SK-N-SH (cell line): ENCODE measurements around the gene RNU7-1. TPM values are rescaled to one million over a fixed set of nuclear protein-coding genes. Genes with fewer than 3 reads are reported as not detected.

Experiments
- CTCF ChIA-PET: fragments of 300-600, 350-600 bp; formaldehyde crosslinking; extraction: SDS; loops from one replicate; lab custom pipeline; 2021; lab: Yijun Ruan, JAX
- POLR2A ChIA-PET: fragments of 350-600 bp; sonication (Branson Sonifier 250); formaldehyde crosslinking; extraction: SDS; loops from one replicate; lab custom pipeline; 2020; ENCODE audit warnings: antibody characterized with exemption, inconsistent platforms; lab: Yijun Ruan, JAX
- DNase-seq: peaks from one replicate; pipeline ENCODE4 v3.0.0; 2012
- H2AFZ ChIP-seq: fragments of 200-600 bp; sonication (generic); 2 replicates; pipeline ENCODE4 v1.8.1; 2016; ENCODE audit warnings: antibody characterized with exemption, mild to moderate bottlenecking, low read depth
- H3F3A ChIP-seq: fragments of 200-600 bp; sonication (generic); replicated peaks from 2 replicates; pipeline ENCODE3; 2016; ENCODE audit warnings: antibody characterized with exemption, mild to moderate bottlenecking; ENCODE audit not compliant: insufficient read depth
- H3K27ac ChIP-seq, 2 experiments: fragments of 200-500 bp in 1 of 2; fragments of 200-600 bp in 1 of 2; sonication (Bioruptor generic) in 1 of 2; sonication (generic), shearing (Covaris generic) in 1 of 2; 2 replicates each; pipeline versions ENCODE4 v1.5.1 to v1.6.1; 2014 to 2016; ENCODE audit warnings: low read depth in 2 of 2, inconsistent platforms in 1 of 2, low read length in 1 of 2, mild to moderate bottlenecking in 1 of 2, mixed read lengths in 1 of 2
- H3K27me3 ChIP-seq: fragments of 200-600 bp; sonication (generic), shearing (Covaris generic); 2 replicates; pipeline ENCODE4 v1.6.1; 2016; ENCODE audit warnings: mixed run types; ENCODE audit not compliant: insufficient read depth
- H3K36me3 ChIP-seq, 2 experiments: fragments of 200-500 bp in 1 of 2; fragments of 200-600 bp in 1 of 2; sonication (Bioruptor generic) in 1 of 2; sonication (generic) in 1 of 2; replicated peaks in 1 of 2; 2 replicates each; pipeline versions ENCODE3 to v1.5.1; 2014 to 2016; ENCODE audit warnings: low read length in 1 of 2, mild to moderate bottlenecking in 1 of 2; ENCODE audit not compliant: insufficient read depth in 2 of 2, control insufficient read depth in 1 of 2
- H3K4me1 ChIP-seq, 2 experiments: fragments of 200-500 bp in 1 of 2; fragments of 200-600 bp in 1 of 2; sonication (Bioruptor generic) in 1 of 2; sonication (generic), shearing (Covaris generic) in 1 of 2; 2 replicates each; pipeline versions ENCODE4 v1.5.1 to v1.6.1; 2014 to 2016; ENCODE audit warnings: low read depth in 1 of 2, low read length in 1 of 2, mixed run types in 1 of 2; ENCODE audit not compliant: insufficient read depth in 2 of 2, control insufficient read depth in 1 of 2
- H3K4me2 ChIP-seq: fragments of 200-600 bp; sonication (generic), shearing (Covaris generic); 2 replicates; pipeline ENCODE4 v1.6.1; 2017; ENCODE audit warnings: mixed run types
- H3K4me3 ChIP-seq, 2 experiments: fragments of 200-500 bp in 1 of 2; fragments of 200-600 bp in 1 of 2; sonication (Bioruptor generic) in 1 of 2; sonication (generic), shearing (Covaris generic) in 1 of 2; 2 replicates each; pipeline versions ENCODE4 v1.5.1 to v1.8.1; 2014 to 2016; ENCODE audit warnings: low read depth in 2 of 2, inconsistent platforms in 1 of 2, low read length in 1 of 2, mild to moderate bottlenecking in 1 of 2, mixed read lengths in 1 of 2, moderate library complexity in 1 of 2
- H3K79me2 ChIP-seq: fragments of 200-600 bp; sonication (generic); 2 replicates; pipeline ENCODE4 v1.8.1; 2017; ENCODE audit warnings: mild to moderate bottlenecking; ENCODE audit not compliant: insufficient read depth
- H3K9ac ChIP-seq: fragments of 200-600 bp; sonication (generic); 2 replicates; pipeline ENCODE4 v1.6.1; 2017; ENCODE audit warnings: mixed run types
- H3K9me2 ChIP-seq: fragments of 200-600 bp; sonication (generic); 2 replicates; pipeline ENCODE4 v1.6.1; 2017; ENCODE audit warnings: mixed run types
- H3K9me3 ChIP-seq: fragments of 200-600 bp; sonication (generic); 2 replicates; pipeline ENCODE4 v1.6.1; 2017; ENCODE audit warnings: mixed run types, mild to moderate bottlenecking, moderate library complexity
- H4K20me1 ChIP-seq: fragments of 200-600 bp; sonication (generic); 2 replicates; pipeline ENCODE4 v1.6.1; 2017; ENCODE audit warnings: mild to moderate bottlenecking, mixed run types; ENCODE audit not compliant: insufficient read depth
- CHD2 ChIP-seq: fragments of 150-350 bp; IDR thresholded peaks from 2 replicates; pipeline ENCODE4 v1.6.1; 2018; ENCODE audit warnings: low read length; ENCODE audit not compliant: partially characterized antibody
- CTCF ChIP-seq: fragments of 200-600 bp; sonication (generic); IDR thresholded peaks from 2 replicates; pipeline ENCODE4 v1.6.1; 2017; ENCODE audit warnings: antibody characterized with exemption, mild to moderate bottlenecking, moderate library complexity
- ELF1 ChIP-seq: IDR thresholded peaks from 2 replicates; pipeline ENCODE4 v1.4.0; 2012
- FOXJ3 ChIP-seq: sonication (generic); formaldehyde crosslinking; IDR thresholded peaks from 2 replicates; pipeline ENCODE4 v1.5.1; 2020; ENCODE audit warnings: mild to moderate bottlenecking, missing genetic modification reagents
- FOXM1 ChIP-seq: IDR thresholded peaks from 2 replicates; pipeline ENCODE4 v1.4.0; 2012; ENCODE audit warnings: low read depth, mild to moderate bottlenecking
- GABPA ChIP-seq: IDR thresholded peaks from 2 replicates; pipeline ENCODE4 v1.4.0; 2012; ENCODE audit warnings: low read depth, mild to moderate bottlenecking
- JUND ChIP-seq: IDR thresholded peaks from 2 replicates; pipeline ENCODE4 v1.4.0; 2012
- MEF2A ChIP-seq: IDR thresholded peaks from 2 replicates; pipeline ENCODE4 v1.4.0; 2012; ENCODE audit warnings: low read depth, borderline replicate concordance
- MXI1 ChIP-seq: IDR thresholded peaks from 2 replicates; pipeline ENCODE4 v1.6.1; 2012; ENCODE audit warnings: mild to moderate bottlenecking, low read depth, low read length, improper control_type of control experiment
- NRF1 ChIP-seq: IDR thresholded peaks from 2 replicates; pipeline ENCODE4 v1.6.1; 2012; ENCODE audit warnings: low read depth, mild to moderate bottlenecking, low read length
- POLR2AphosphoS5 ChIP-seq: IDR thresholded peaks from 2 replicates; pipeline ENCODE4 v1.6.1; 2012; ENCODE audit warnings: low read depth, low read length
- RAD21 ChIP-seq: IDR thresholded peaks from 2 replicates; pipeline ENCODE4 v1.6.1; 2012; ENCODE audit warnings: mild to moderate bottlenecking, low read length
- RCOR1 ChIP-seq: fragments of 150-350 bp; IDR thresholded peaks from 2 replicates; pipeline ENCODE4 v1.6.1; 2017; ENCODE audit warnings: antibody characterized with exemption, low read length
- REST ChIP-seq: IDR thresholded peaks from 2 replicates; pipeline ENCODE4 v1.6.1; 2012; ENCODE audit warnings: mild to moderate bottlenecking, low read depth, low read length, moderate library complexity
- RFX5 ChIP-seq: IDR thresholded peaks from 2 replicates; pipeline ENCODE4 v1.6.1; 2012; ENCODE audit warnings: mild to moderate bottlenecking, improper control_type of control experiment, low read length
- SIN3A ChIP-seq: IDR thresholded peaks from 2 replicates; pipeline ENCODE4 v1.6.1; 2012; ENCODE audit warnings: low read depth, mild to moderate bottlenecking, low read length, moderate library complexity, borderline replicate concordance
- SMC3 ChIP-seq: IDR thresholded peaks from 2 replicates; pipeline ENCODE4 v1.6.1; 2012; ENCODE audit warnings: low read depth, low read length, improper control_type of control experiment
- TCF12 ChIP-seq: IDR thresholded peaks from 2 replicates; pipeline ENCODE4 v1.4.0; 2012
- USF1 ChIP-seq: IDR thresholded peaks from 2 replicates; pipeline ENCODE4 v1.4.0; 2012; ENCODE audit warnings: low read depth, borderline replicate concordance
- YY1 ChIP-seq: IDR thresholded peaks from 2 replicates; pipeline ENCODE4 v1.4.0; 2012; ENCODE audit warnings: low read depth, mild to moderate bottlenecking
- WGBS: methylation state at CpG from one replicate; pipeline ENCODE4 v1.1.6; 2017; ENCODE audit warnings: low lambda C conversion rate; 5-methylcytosine and 5-hydroxymethylcytosine counted together
- polyA plus RNA-seq, 3 experiments: library from polyadenylated mRNA; depleted of rRNA; stranded (reverse); fragments of >200 nt; gene quantifications; 2 replicates each; pipeline ENCODE4 v1.2.3, GENCODE V29; 2012
- TF ChIP-seq, protein P1 (sequence below): IDR thresholded peaks from 2 replicates; pipeline ENCODE4; 2012

Gene RNU7-1
- polyA plus RNA-seq, 1 of the 3 experiments (the other 2 are of a cell fraction): not detected

DNA sequence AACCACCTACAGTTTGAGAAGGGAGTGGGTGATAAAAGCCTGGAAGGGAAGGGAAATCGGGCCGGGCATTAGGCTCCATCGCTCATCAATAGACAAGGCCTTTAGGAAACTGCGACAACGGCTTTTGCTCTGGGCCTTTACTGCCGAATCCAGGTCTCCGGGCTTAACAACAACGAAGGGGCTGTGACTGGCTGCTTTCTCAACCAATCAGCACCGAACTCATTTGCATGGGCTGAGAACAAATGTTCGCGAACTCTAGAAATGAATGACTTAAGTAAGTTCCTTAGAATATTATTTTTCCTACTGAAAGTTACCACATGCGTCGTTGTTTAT, 261 bp upstream of the RNU7-1 start (continued):
- TF ChIP-seq CTCF (no peak), MXI1 (no peak)
- TF ChIP-seq, all 33 proteins: peak for 3

- peak; percentile 93 for DNase-seq
- no peaks in the 10 kb centered on the region for H3K27me3 ChIP-seq
- no peaks in the 10 kb centered on the region for H3K9me2 ChIP-seq
- no peaks in the 10 kb centered on the region for H3K9me3 ChIP-seq
- CTCF ChIA-PET: interaction anchor here (0.7 to 6.5 kb wide), 44 partner anchors 10 to 696 kb away, joined by 3 to 114 read pairs (median 5); partner anchors contain the start of genes ATN1, C1R, C1RL and COPS7A
- H3K9ac ChIP-seq: peak overlapping the region; percentile 72
- peaks cover 47% of the 10 kb centered on the region for H3F3A ChIP-seq
- H4K20me1 ChIP-seq: no peaks in the 10 kb centered on the region
- H3K79me2 ChIP-seq: peaks cover 10% of the 10 kb centered on the region; the same call in 1 of the 2 replicates
- peak overlapping the region; percentile 87 for H3K4me2 ChIP-seq
- no peak overlapping the region for H2AFZ ChIP-seq
- POLR2A ChIA-PET: interaction anchor here (0.6 to 4.6 kb wide), 27 partner anchors 9 to 860 kb away, joined by 3 to 82 read pairs (median 5); partner anchors contain the start of genes ATN1, C1R, C1RL and CDCA3
- H3K4me3 ChIP-seq: peak overlapping the region; percentile 67 to 72
- WGBS: under 1% methylated on average over 43 of the region's 48 CpGs
- H3K4me1 ChIP-seq: peaks cover 6 to 13% of the 10 kb centered on the region in 2 experiments; a peak in 3 of 4 replicates
- peaks cover 17 to 18% of the 10 kb centered on the region in 2 experiments for H3K36me3 ChIP-seq
- peak overlapping the region; percentile 89 to 98 for H3K27ac ChIP-seq
- peak; percentile 82 for TF ChIP-seq RAD21
- no peak for TF ChIP-seq USF1
- 0 out of 2 replicates have a peak, but pooled peaks have one; percentile 4 for TF ChIP-seq NRF1
- TF ChIP-seq REST: no peak
- TF ChIP-seq RFX5: 0 out of 2 replicates have a peak, but pooled peaks have one; percentile 8
- no peak for TF ChIP-seq ELF1
- TF ChIP-seq POLR2AphosphoS5: no peak
- TF ChIP-seq SIN3A: 0 out of 2 replicates have a peak, but pooled peaks have one; percentile 13
- TF ChIP-seq FOXJ3 (CRISPR knock-in tag): no peak
- TF ChIP-seq GABPA: peak; percentile 40; the same call in 1 of the 2 replicates
- 0 out of 2 replicates have a peak, but pooled peaks have one; percentile 33 for TF ChIP-seq YY1
- peak; percentile 31; the same call in 1 of the 2 replicates for TF ChIP-seq RCOR1
- TF ChIP-seq SMC3: peak; percentile 84
- TF ChIP-seq FOXM1: no peak
- TF ChIP-seq MXI1: peak; percentile 54
- TF ChIP-seq CHD2: peak; percentile 36
- TF ChIP-seq TCF12: no peak
- TF ChIP-seq MEF2A: no peak
- no peak for TF ChIP-seq JUND
- peak; percentile 76 for TF ChIP-seq CTCF
- TF ChIP-seq, protein P1, sequence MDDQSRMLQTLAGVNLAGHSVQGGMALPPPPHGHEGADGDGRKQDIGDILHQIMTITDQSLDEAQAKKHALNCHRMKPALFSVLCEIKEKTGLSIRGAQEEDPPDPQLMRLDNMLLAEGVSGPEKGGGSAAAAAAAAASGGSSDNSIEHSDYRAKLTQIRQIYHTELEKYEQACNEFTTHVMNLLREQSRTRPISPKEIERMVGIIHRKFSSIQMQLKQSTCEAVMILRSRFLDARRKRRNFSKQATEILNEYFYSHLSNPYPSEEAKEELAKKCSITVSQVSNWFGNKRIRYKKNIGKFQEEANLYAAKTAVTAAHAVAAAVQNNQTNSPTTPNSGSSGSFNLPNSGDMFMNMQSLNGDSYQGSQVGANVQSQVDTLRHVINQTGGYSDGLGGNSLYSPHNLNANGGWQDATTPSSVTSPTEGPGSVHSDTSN: no peak; the same call in 1 of the 2 replicates
These were observed 968 bp downstream of the RNU7-1 start for GRCh38 chr12:6944381-6945186.
